HepG2 (cell line): ENCODE data around the gene VAPB. TPM values are rescaled to one million over a fixed set of nuclear protein-coding genes. Genes with fewer than 3 reads are reported as not detected.

Source experiments
- ATAC-seq: fragments of 200-7000 bp; cut with Tn5 transposase; 3 replicates; pipeline ENCODE4 v1.9.1; 2020; ENCODE audit warnings: mild to moderate bottlenecking, moderate library complexity
- BruUV-seq: library from RNA; stranded (reverse); fragments of 400-500 nt; replicated peaks from 2 replicates; lab custom pipeline; 2021; lab: Mats Ljungman, UMichigan
- CTCF ChIA-PET: fragments of 300-600 bp; formaldehyde crosslinking; extraction: SDS; loops from one replicate; lab custom pipeline; 2021; ENCODE audit warnings: low total read pairs, inconsistent platforms, low intra/inter-chr PET ratio; lab: Yijun Ruan, JAX
- POLR2A ChIA-PET: fragments of 350-600 bp; sonication (Branson Sonifier 250); formaldehyde crosslinking; loops from one replicate; lab custom pipeline; 2020; ENCODE audit warnings: antibody characterized with exemption, inconsistent platforms; lab: Yijun Ruan, JAX
- DNase-seq: peaks from one replicate; pipeline ENCODE4 v3.0.0-alpha.2; 2015; ENCODE audit warnings: low spot score
- FAIRE-seq: peaks from 3 replicates; lab custom pipeline; 2011; peaks lifted over from hg19 to GRCh38; lab: Jason Lieb, UNC
- H2AFZ ChIP-seq: one replicate; pipeline ENCODE4 v1.6.1; 2011; ENCODE audit warnings: low read length, inconsistent platforms
- H3K27ac ChIP-seq: fragments of 300-600 bp; 3 replicates; pipeline ENCODE4 v1.8.0; 2011; ENCODE audit warnings: mixed run types, mild to moderate bottlenecking, mixed read lengths, low read length, inconsistent platforms; ENCODE audit not compliant: insufficient read depth; ENCODE audit errors: extremely low read length
- H3K27me3 ChIP-seq, 2 experiments: fragments of 200-600 bp in 1 of 2; 2 replicates in 1 of 2; 3 replicates in 1 of 2; pipeline versions ENCODE4 v1.6.0 to v1.8.0; 2011; ENCODE audit warnings: low read length in 2 of 2, mild to moderate bottlenecking in 2 of 2, moderate library complexity in 2 of 2, inconsistent platforms in 1 of 2; ENCODE audit not compliant: insufficient read depth in 2 of 2, control insufficient read depth in 1 of 2
- H3K36me3 ChIP-seq, 2 experiments: fragments of 200-600 bp in 1 of 2; replicated peaks in 1 of 2; 2 replicates in 1 of 2; 3 replicates in 1 of 2; pipeline versions ENCODE4 v1.5.1 to v1.8.0; 2011; ENCODE audit warnings: low read length in 2 of 2, inconsistent platforms in 1 of 2; ENCODE audit not compliant: insufficient read depth in 2 of 2, control insufficient read depth in 1 of 2
- H3K4me1 ChIP-seq: 2 replicates; pipeline ENCODE4 v1.5.1; 2012; ENCODE audit warnings: low read length, inconsistent platforms; ENCODE audit not compliant: insufficient read depth
- H3K4me2 ChIP-seq: 2 replicates; pipeline ENCODE4 v1.6.0; 2011; ENCODE audit warnings: low read depth, low read length, inconsistent platforms
- H3K4me3 ChIP-seq, 3 experiments: fragments of 200-600 bp in 1 of 3; sonication (generic), shearing (Covaris generic) in 1 of 3; replicated peaks in 1 of 3; 2 replicates each; pipeline ENCODE4 v1.5.1; 2011 to 2016; ENCODE audit warnings: low read length in 3 of 3, inconsistent platforms in 2 of 3, low read depth in 2 of 3, mild to moderate bottlenecking in 2 of 3, control low read depth in 1 of 3, mixed read lengths in 1 of 3; ENCODE audit not compliant: insufficient read depth in 1 of 3
- H3K79me2 ChIP-seq: one replicate; pipeline ENCODE4 v1.6.1; 2011; ENCODE audit warnings: low read length, inconsistent platforms; ENCODE audit not compliant: insufficient read depth
- H3K9ac ChIP-seq: 2 replicates; pipeline ENCODE4 v1.6.0; 2011; ENCODE audit warnings: mild to moderate bottlenecking, low read depth, low read length, inconsistent platforms; ENCODE audit not compliant: insufficient read depth
- H3K9me3 ChIP-seq: 2 replicates; pipeline ENCODE4 v1.5.1; 2012; ENCODE audit warnings: mild to moderate bottlenecking, low read length
- H4K20me1 ChIP-seq: 2 replicates; pipeline ENCODE4 v1.6.0; 2011; ENCODE audit warnings: inconsistent platforms, mild to moderate bottlenecking, low read length, moderate library complexity; ENCODE audit not compliant: insufficient read depth
- POLR2G ChIP-seq: fragments of 200-400 bp; formaldehyde crosslinking; IDR thresholded peaks from 2 replicates; pipeline ENCODE4 v1.6.1; 2018; ENCODE audit warnings: mild to moderate bottlenecking, low read depth, low read length, moderate library complexity
- RBM22 ChIP-seq: fragments of 200-400 bp; formaldehyde crosslinking; optimal IDR thresholded peaks from 2 replicates; pipeline ENCODE3; 2017; ENCODE audit warnings: mild to moderate bottlenecking, low read length, moderate library complexity
- ZNF557 ChIP-seq: sonication (generic); formaldehyde crosslinking; IDR thresholded peaks from 2 replicates; pipeline ENCODE4 v1.4.0; 2020; ENCODE audit warnings: missing genetic modification reagents
- WGBS: methylation state at CpG from one replicate; pipeline ENCODE4 v1.1.6; 2017; ENCODE audit warnings: low lambda C conversion rate; 5-methylcytosine and 5-hydroxymethylcytosine counted together
- in situ Hi-C: cut with HindIII; loops from 2 replicates; pipeline ENCODE4 v1.10.0; 2017; ENCODE audit warnings: low pct_unique_long_range_greater_than_20kb; ENCODE audit not compliant: extremely low pct_ligation_motif_present
- intact Hi-C: fragments of 100-400 bp; cut with micrococcal nuclease; formaldehyde crosslinking; loops from one replicate; pipeline ENCODE4 v1.10.0; 2022; ENCODE audit not compliant: unreplicated experiment
- polyA plus RNA-seq, 8 experiments: library from polyadenylated mRNA; depleted of rRNA in 3 of 8; stranded (reverse) in 7 of 8; unstranded in 1 of 8; fragments of >200 nt; fragmentation: Illumina TruSeq in 4 of 8; extraction: Trizol in 4 of 8; gene quantifications; 2 replicates each; pipeline versions ENCODE4 v1.2.1 to v1.2.3, GENCODE V29; 2011 to 2016; ENCODE audit warnings: low read depth in 4 of 8, missing spikeins in 1 of 8, mixed read lengths in 1 of 8; ENCODE audit not compliant: insufficient read depth in 1 of 8
- total RNA-seq, 5 experiments: library from RNA; depleted of rRNA; stranded (reverse); fragments of >200 nt; fragmentation: Illumina TruSeq; extraction: Trizol; gene quantifications; 2 replicates each; pipeline ENCODE4 v1.2.3, GENCODE V29; 2016; ENCODE audit warnings: low read depth in 1 of 5
- TF ChIP-seq, protein P1 (sequence below): sonication (generic); formaldehyde crosslinking; IDR thresholded peaks from 2 replicates; pipeline ENCODE4 v1.5.0; 2020; ENCODE audit warnings: mild to moderate bottlenecking, low read depth, missing genetic modification reagents, borderline replicate concordance
- TF ChIP-seq, protein P2 (sequence below), 2 experiments: fragments of 450-650 bp in 1 of 2; sonication (generic) in 1 of 2; formaldehyde crosslinking in 1 of 2; IDR thresholded peaks; 2 replicates each; pipeline versions ENCODE4 v1.6.1 to v1.8.0; 2016 to 2022; ENCODE audit warnings: antibody characterized with exemption in 1 of 2, mild to moderate bottlenecking in 1 of 2, missing genetic modification reagents in 1 of 2

The VAPB gene
- total and polyA plus RNA-seq, 2 of the 13 experiments (the other 11 are each of a cell fraction or from before 2014, with no cell fraction given): 18.6 to 48.5 TPM

DNA sequence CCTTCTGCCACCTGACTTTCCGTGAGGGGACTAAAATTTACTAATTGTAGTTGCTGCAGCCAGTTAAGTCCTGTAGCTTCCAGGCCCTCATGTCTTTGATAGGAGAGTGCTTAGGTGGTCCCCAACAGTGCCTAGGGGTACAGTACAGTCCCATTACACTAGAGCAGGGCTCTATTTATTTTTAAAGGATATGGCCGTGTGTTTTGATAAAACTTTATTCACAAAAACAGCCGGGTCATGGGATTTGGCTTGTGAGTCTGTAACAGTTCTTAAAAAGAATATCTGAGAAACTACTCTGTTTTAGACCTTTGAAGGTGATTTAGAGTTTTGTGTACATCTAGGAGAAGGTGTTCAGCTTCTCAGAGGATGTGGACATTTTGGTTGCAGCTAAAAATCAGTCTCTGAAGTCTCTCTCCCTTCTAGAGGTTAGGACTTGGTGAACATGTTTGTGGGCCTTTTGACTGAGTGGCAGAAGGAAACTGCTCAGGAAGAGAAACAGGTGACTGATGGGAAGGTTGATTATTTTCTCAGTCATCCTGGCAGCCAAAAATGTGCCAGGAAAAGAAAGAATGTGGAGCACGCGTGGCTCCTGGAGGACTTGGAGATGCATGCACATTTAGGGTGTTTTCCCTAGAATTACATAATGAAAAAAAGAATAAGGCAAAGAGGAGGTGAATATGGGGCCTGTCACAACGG lies 57.4 kb downstream of the VAPB start:
- no TSS peak for BruUV-seq
- H2AFZ ChIP-seq: no peak overlapping the region
- H3K4me1 ChIP-seq: no peaks in the 10 kb centered on the region
- intact Hi-C loops (loop anchor here (2.0 kb wide), 1 partner anchor 140 kb away; no protein-coding TSS in a partner anchor), in situ Hi-C loops (loop anchor here (5.0 kb wide), 1 partner anchor 199 kb away; no protein-coding TSS in a partner anchor)
- peaks cover 24 to 55% of the 10 kb centered on the region in 2 experiments; a peak in 4 of 5 replicates for H3K36me3 ChIP-seq
- no peaks in the 10 kb centered on the region for H3K9me3 ChIP-seq
- DNase-seq (no peak), ATAC-seq (no peak), FAIRE-seq (no peak)
- no peaks in the 10 kb centered on the region for H3K79me2 ChIP-seq
- TF ChIP-seq, protein P1, sequence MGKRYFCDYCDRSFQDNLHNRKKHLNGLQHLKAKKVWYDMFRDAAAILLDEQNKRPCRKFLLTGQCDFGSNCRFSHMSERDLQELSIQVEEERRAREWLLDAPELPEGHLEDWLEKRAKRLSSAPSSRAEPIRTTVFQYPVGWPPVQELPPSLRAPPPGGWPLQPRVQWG: no peak
- TF ChIP-seq POLR2G (peak; percentile 6; the same call in 1 of the 2 replicates), RBM22 (peak; percentile 88), ZNF557 (CRISPR knock-in tag) (no peak)
- TF ChIP-seq, protein P2, sequence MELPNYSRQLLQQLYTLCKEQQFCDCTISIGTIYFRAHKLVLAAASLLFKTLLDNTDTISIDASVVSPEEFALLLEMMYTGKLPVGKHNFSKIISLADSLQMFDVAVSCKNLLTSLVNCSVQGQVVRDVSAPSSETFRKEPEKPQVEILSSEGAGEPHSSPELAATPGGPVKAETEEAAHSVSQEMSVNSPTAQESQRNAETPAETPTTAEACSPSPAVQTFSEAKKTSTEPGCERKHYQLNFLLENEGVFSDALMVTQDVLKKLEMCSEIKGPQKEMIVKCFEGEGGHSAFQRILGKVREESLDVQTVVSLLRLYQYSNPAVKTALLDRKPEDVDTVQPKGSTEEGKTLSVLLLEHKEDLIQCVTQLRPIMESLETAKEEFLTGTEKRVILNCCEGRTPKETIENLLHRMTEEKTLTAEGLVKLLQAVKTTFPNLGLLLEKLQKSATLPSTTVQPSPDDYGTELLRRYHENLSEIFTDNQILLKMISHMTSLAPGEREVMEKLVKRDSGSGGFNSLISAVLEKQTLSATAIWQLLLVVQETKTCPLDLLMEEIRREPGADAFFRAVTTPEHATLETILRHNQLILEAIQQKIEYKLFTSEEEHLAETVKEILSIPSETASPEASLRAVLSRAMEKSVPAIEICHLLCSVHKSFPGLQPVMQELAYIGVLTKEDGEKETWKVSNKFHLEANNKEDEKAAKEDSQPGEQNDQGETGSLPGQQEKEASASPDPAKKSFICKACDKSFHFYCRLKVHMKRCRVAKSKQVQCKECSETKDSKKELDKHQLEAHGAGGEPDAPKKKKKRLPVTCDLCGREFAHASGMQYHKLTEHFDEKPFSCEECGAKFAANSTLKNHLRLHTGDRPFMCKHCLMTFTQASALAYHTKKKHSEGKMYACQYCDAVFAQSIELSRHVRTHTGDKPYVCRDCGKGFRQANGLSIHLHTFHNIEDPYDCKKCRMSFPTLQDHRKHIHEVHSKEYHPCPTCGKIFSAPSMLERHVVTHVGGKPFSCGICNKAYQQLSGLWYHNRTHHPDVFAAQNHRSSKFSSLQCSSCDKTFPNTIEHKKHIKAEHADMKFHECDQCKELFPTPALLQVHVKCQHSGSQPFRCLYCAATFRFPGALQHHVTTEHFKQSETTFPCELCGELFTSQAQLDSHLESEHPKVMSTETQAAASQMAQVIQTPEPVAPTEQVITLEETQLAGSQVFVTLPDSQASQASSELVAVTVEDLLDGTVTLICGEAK (IDR thresholded peaks at IDR 0.05): no peak
- TF ChIP-seq, protein P2 (CRISPR knock-in tag; IDR thresholded peaks at IDR 0.05): peak; percentile 49; the same call in 1 of the 2 replicates
- no peak overlapping the region for H3K27ac ChIP-seq
- CTCF ChIA-PET: interaction anchor here (2.7 to 3.8 kb wide), 2 partner anchors 199 to 209 kb away, joined by 43 to 57 read pairs; no protein-coding TSS in a partner anchor
- 95% methylated on average over 6 of the region's 6 CpGs for WGBS
- H4K20me1 ChIP-seq: no peaks in the 10 kb centered on the region; the same call in 1 of the 2 replicates
- no peak overlapping the region for H3K9ac ChIP-seq
- POLR2A ChIA-PET: no interaction called here
- H3K4me2 ChIP-seq: no peak overlapping the region
- H3K4me3 ChIP-seq: no peak overlapping the region
- H3K27me3 ChIP-seq: no peaks in the 10 kb centered on the region
